Lower leg skin (tissue), 4 donors: ENCODE data around the gene NRXN3. TPM values are rescaled to one million over a fixed set of nuclear protein-coding genes. Genes with fewer than 3 reads are reported as not detected.

Source experiments
- DNase-seq, 2 donors: peaks; one replicate each; pipeline ENCODE4 v3.0.0-alpha.2; 2019; ENCODE audit warnings: low spot score in 2 of 2
- H3K4me3 ChIP-seq: fragments of 200-600 bp; sonication (generic); 2 replicates; pipeline ENCODE4 v1.5.1; 2017; ENCODE audit warnings: mild to moderate bottlenecking, low read depth; ENCODE audit not compliant: poor library complexity, severe bottlenecking
- POLR2A ChIP-seq, 2 donors: fragments of 450-650 bp; IDR thresholded peaks; one replicate each; pipeline ENCODE4 v1.6.1; 2016 to 2017; ENCODE audit warnings: antibody characterized with exemption in 2 of 2, mild to moderate bottlenecking in 1 of 2, moderate library complexity in 1 of 2
- WGBS, 2 donors: methylation state at CpG; one replicate each; pipeline ENCODE4 v1.1.5; 2018; 5-methylcytosine and 5-hydroxymethylcytosine counted together
- intact Hi-C: fragments of 100-400 bp; cut with DNase I; formaldehyde crosslinking; loops from one replicate; pipeline ENCODE4 v1.15.0; 2023; ENCODE audit warnings: low total_unique reads
- total RNA-seq, 4 donors: library from RNA; depleted of rRNA; stranded (reverse); fragments of >200 nt; gene quantifications; one replicate each; pipeline ENCODE4 v1.1.0, GENCODE V29; 2016
- TF ChIP-seq, protein P1 (sequence below), 3 donors: fragments of 450-650 bp; IDR thresholded peaks; one replicate each; pipeline ENCODE4 v1.5.1; 2016; ENCODE audit warnings: antibody characterized with exemption in 3 of 3, mild to moderate bottlenecking in 3 of 3, moderate library complexity in 2 of 3

Gene NRXN3
- total RNA-seq, 4 donors from 2014 or later: 0.61 to 2.4 (median 1.7) TPM

DNA sequence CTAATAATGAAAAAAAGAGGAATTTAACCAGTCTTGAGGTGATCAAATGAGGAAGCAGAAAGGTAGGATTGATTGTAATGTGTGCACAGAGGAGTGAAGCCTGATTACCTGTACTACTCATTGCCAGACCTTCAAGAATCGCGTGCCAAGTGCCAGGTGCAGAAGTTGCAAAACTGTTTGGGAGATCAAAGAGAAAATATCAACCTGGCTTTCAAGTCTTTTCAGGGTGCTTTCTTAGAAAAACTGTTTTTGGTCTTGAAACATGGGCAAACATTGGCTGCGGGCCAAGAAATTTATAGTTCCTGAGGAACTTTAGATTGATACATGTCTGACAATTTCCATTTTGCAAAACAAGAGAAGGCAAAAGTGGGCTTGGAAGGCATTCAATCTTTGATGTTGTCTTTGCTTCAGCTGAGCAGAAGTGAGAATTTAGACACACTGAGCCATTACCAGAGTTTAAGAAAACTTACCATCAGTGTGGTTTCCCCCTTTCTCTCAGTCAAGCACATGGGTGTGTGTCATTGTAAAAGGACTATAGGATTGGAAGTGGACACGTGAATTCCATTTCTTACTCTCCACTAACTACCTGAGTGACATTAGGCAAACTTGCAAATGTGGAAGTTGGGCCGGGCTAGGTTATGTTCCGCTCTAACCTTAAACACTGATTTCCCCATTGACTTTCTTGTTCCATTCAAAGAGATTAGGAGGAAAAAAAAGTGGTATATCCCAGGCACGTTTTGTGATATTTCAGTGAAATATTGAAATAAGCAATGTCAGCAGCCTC, 1555.0 kb downstream of the NRXN3 start:
- no peak for DNase-seq
- TF ChIP-seq, protein P1, sequence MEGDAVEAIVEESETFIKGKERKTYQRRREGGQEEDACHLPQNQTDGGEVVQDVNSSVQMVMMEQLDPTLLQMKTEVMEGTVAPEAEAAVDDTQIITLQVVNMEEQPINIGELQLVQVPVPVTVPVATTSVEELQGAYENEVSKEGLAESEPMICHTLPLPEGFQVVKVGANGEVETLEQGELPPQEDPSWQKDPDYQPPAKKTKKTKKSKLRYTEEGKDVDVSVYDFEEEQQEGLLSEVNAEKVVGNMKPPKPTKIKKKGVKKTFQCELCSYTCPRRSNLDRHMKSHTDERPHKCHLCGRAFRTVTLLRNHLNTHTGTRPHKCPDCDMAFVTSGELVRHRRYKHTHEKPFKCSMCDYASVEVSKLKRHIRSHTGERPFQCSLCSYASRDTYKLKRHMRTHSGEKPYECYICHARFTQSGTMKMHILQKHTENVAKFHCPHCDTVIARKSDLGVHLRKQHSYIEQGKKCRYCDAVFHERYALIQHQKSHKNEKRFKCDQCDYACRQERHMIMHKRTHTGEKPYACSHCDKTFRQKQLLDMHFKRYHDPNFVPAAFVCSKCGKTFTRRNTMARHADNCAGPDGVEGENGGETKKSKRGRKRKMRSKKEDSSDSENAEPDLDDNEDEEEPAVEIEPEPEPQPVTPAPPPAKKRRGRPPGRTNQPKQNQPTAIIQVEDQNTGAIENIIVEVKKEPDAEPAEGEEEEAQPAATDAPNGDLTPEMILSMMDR (IDR thresholded peaks at IDR 0.05): no peak
- no peak for TF ChIP-seq POLR2A (IDR thresholded peaks at IDR 0.05)
- H3K4me3 ChIP-seq: no peak overlapping the region
- intact Hi-C loops: no loop called here
- WGBS, 2 donors: 56% methylated on average over 7 of the region's 7 CpGs

DNA sequence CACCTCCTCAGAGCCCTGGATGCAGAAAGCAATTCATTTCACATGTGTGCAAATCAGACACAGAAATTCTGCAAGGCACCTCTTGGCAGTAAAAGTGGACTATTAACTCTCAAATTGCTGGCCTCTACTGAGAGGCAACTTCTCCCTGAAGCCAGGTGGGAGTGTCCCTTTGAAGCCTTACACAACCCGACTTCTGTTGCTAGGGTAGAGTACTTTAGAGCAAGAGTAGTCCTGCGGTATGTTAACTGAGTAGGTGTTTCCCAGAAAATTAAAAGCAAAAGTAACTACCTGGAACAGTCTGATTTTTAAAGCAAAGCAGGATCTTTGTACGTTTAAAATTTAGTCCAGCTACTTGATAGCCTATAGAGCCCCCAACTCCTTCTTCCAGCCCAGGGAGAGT, 1557.7 kb downstream of the NRXN3 start:
- H3K4me3 ChIP-seq: no peak overlapping the region
- WGBS, 2 donors: 42 to 44% methylated on average over 3 of the region's 3 CpGs
- intact Hi-C loops: no loop called here
- no peak for DNase-seq
- TF ChIP-seq POLR2A (IDR thresholded peaks at IDR 0.05): no peak
- TF ChIP-seq, protein P1 (IDR thresholded peaks at IDR 0.05): no peak

DNA sequence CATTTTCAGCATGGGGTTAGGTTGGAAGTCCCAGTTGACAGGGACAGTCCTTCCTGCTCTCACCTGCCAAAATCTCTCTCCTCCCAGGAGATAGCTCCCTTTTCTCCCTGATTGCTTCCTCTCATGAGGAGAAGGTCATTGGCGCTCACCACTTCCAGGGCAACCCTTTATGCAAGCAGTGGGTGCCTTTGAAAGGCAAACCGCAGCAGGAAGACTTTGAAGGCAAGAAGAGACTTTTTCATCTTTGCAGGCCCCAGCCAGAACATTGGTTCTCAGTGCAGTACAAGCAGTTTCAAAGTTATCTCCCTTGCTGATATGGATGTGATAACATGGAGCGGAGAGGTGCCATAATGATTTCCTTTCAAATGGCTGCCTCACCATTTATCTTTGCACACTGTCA, 1558.2 kb downstream of the NRXN3 start:
- DNase-seq: no peak
- TF ChIP-seq, protein P1 (IDR thresholded peaks at IDR 0.05): no peak
- TF ChIP-seq POLR2A (IDR thresholded peaks at IDR 0.05): no peak
- WGBS, 2 donors: 85 to 93% methylated on average over 3 of the region's 3 CpGs
- intact Hi-C loops: no loop called here
- no peak overlapping the region for H3K4me3 ChIP-seq

DNA sequence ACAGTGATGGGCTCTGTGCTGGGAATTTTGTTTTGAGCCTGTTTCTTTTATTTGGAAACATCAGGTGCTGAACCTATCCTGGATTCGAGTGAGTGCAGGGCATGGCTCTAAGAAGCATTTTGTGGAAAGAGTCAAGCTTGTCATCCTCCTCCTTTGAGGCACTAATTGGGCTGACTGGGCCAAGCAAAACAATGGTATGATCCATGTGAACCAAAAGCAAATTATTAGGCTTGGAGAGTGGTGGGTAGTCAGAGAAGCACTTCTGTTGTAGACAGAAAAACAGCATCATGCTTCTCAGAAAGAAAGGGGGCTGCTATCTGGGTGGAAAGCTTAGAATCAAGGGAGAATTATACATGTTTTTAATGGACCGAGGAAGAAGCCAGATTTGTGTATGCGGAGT, 1559.6 kb downstream of the NRXN3 start:
- 81 to 87% methylated on average over 3 of the region's 3 CpGs for WGBS, 2 donors
- TF ChIP-seq POLR2A (IDR thresholded peaks at IDR 0.05): no peak
- TF ChIP-seq, protein P1 (IDR thresholded peaks at IDR 0.05): no peak
- H3K4me3 ChIP-seq: no peak overlapping the region
- intact Hi-C loops: no loop called here
- DNase-seq: no peak

DNA sequence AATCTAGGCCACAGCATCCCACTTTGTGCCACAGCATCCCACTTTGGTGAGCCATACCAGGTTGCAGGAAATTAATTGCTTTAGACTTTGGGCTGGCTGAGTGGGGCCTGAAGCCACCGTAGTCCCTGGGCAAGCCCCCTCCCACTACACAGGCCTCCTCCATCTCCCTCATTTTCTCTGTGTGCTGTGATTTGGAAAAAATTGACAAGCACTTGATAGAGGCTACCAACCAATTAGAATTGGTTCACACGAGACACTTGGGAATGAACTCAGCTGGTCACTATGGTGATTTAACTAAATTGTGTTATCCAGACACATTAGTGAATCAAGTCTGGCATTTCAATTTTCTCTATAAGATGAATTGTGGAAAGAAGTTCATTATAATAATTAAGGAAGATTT, 1560.0 kb downstream of the NRXN3 start:
- H3K4me3 ChIP-seq: no peak overlapping the region
- WGBS, 2 donors: 82 to 87% methylated on average over 2 of the region's 2 CpGs
- DNase-seq: no peak
- no peak for TF ChIP-seq POLR2A (IDR thresholded peaks at IDR 0.05)
- TF ChIP-seq, protein P1 (IDR thresholded peaks at IDR 0.05): no peak
- intact Hi-C loops: no loop called here

DNA sequence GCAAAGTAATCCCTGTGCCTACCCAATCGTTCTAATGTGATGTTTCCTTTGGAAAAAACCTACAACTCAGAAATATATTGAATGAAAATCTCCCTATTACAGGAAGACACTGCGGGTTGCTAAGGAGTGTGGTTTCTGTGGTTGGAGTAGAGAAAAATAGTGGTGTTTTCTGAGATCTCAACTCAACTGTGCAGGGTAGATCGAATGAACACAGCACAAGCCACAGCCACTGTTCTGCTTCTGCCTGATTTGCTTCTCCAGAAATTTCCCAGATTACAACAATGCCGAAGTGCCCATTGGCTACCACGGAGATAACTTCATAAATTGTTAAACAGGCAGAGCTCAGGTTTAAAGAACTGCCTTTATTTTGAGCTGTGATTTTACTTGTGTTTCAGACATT, 1560.8 kb downstream of the NRXN3 start:
- TF ChIP-seq, protein P1 (IDR thresholded peaks at IDR 0.05): no peak
- TF ChIP-seq POLR2A (IDR thresholded peaks at IDR 0.05): no peak
- 69 to 72% methylated on average over 5 of the region's 5 CpGs for WGBS, 2 donors
- H3K4me3 ChIP-seq: no peak overlapping the region
- intact Hi-C loops: no loop called here
- no peak for DNase-seq
